K562 (cell line): Measurements from ENCODE around the gene PRTFDC1. TPM values are rescaled to one million over a fixed set of nuclear protein-coding genes. Genes with fewer than 3 reads are reported as not detected.

ENCODE experiments used
- ATAC-seq: fragments of 200-7000 bp; cut with Tn5 transposase; 3 replicates; pipeline ENCODE4 v1.9.1; 2020; ENCODE audit warnings: moderate library complexity
- BruUV-seq: library from RNA; stranded (reverse); fragments of 400-500 nt; replicated peaks from 2 replicates; lab custom pipeline; 2021; lab: Mats Ljungman, UMichigan
- CTCF ChIA-PET: fragments of 300-600 bp; formaldehyde crosslinking; extraction: SDS; loops from one replicate; lab custom pipeline; 2021; ENCODE audit warnings: low intra/inter-chr PET ratio; lab: Yijun Ruan, JAX
- POLR2A ChIA-PET: fragments of 300-600, 350-650 bp; sonication (Branson Sonifier 250); formaldehyde crosslinking; extraction: SDS; loops from one replicate; lab custom pipeline; 2021; ENCODE audit warnings: antibody characterized with exemption, inconsistent platforms; lab: Yijun Ruan, JAX
- DNase-seq, 4 experiments: peaks; one replicate each; pipeline versions ENCODE4 v3.0.0 to v3.0.0-alpha.2; 2011 to 2018; ENCODE audit warnings: low spot score in 3 of 4, mixed read lengths in 3 of 4; ENCODE audit errors: extremely low read depth in 1 of 4
- FAIRE-seq: peaks from 2 replicates; lab custom pipeline; 2011; peaks lifted over from hg19 to GRCh38; lab: Jason Lieb, UNC
- H2AFZ ChIP-seq: 2 replicates; pipeline ENCODE4 v1.6.0; 2011; ENCODE audit warnings: low read depth, low read length, control low read depth, inconsistent platforms
- H3K27ac ChIP-seq: fragments of 200-600 bp; 3 replicates; pipeline ENCODE4 v1.8.0; 2011; ENCODE audit warnings: low read depth, mild to moderate bottlenecking, control low read depth, inconsistent platforms, low read length, moderate library complexity, mixed read lengths; ENCODE audit errors: extremely low read depth
- H3K27me3 ChIP-seq, 2 experiments: fragments of 300-600 bp in 1 of 2; 2 replicates in 1 of 2; 3 replicates in 1 of 2; pipeline versions ENCODE4 v1.6.0 to v1.8.0; 2011; ENCODE audit warnings: inconsistent platforms in 2 of 2, low read length in 2 of 2, mild to moderate bottlenecking in 1 of 2, mixed read lengths in 1 of 2, moderate library complexity in 1 of 2; ENCODE audit not compliant: control insufficient read depth in 2 of 2, insufficient read depth in 2 of 2
- H3K36me3 ChIP-seq: fragments of 300-600 bp; 3 replicates; pipeline ENCODE4 v1.8.0; 2011; ENCODE audit warnings: mild to moderate bottlenecking, low read length, inconsistent platforms; ENCODE audit not compliant: control insufficient read depth, insufficient read depth
- H3K4me1 ChIP-seq, 2 experiments: fragments of 200-600 bp in 1 of 2; replicated peaks in 1 of 2; 2 replicates in 1 of 2; 3 replicates in 1 of 2; pipeline versions ENCODE4 v1.5.1 to v1.8.0; 2011; ENCODE audit warnings: inconsistent platforms in 2 of 2, low read length in 2 of 2, mild to moderate bottlenecking in 1 of 2, mixed read lengths in 1 of 2, moderate library complexity in 1 of 2; ENCODE audit not compliant: control insufficient read depth in 2 of 2, insufficient read depth in 2 of 2
- H3K4me2 ChIP-seq: 2 replicates; pipeline ENCODE4 v1.6.1; 2011; ENCODE audit warnings: low read length, control low read depth, inconsistent platforms, mixed read lengths; ENCODE audit not compliant: insufficient read depth
- H3K4me3 ChIP-seq: fragments of 200-600 bp; sonication (generic), shearing (Covaris generic); 2 replicates; pipeline ENCODE4 v1.5.1; 2016; ENCODE audit warnings: control low read depth, inconsistent platforms
- H3K79me2 ChIP-seq: fragments of 200-600 bp; 3 replicates; pipeline ENCODE4 v1.8.0; 2011; ENCODE audit warnings: low read length, inconsistent platforms; ENCODE audit not compliant: control insufficient read depth, insufficient read depth
- H3K9ac ChIP-seq, 2 experiments: 2 replicates each; pipeline versions ENCODE4 v1.6.0 to v1.6.1; 2011; ENCODE audit warnings: low read depth in 2 of 2, low read length in 2 of 2, control low read depth in 1 of 2, inconsistent platforms in 1 of 2, mild to moderate bottlenecking in 1 of 2, mixed read lengths in 1 of 2; ENCODE audit not compliant: insufficient read depth in 1 of 2
- H3K9me1 ChIP-seq: one replicate; pipeline ENCODE4 v1.6.0; 2011; ENCODE audit warnings: inconsistent platforms, mild to moderate bottlenecking, low read length, moderate library complexity; ENCODE audit not compliant: control insufficient read depth, insufficient read depth
- H3K9me3 ChIP-seq: replicated peaks from 2 replicates; pipeline ENCODE4 v1.5.1; 2011; ENCODE audit warnings: low read depth, low read length, inconsistent platforms; ENCODE audit not compliant: control insufficient read depth, insufficient read depth
- H4K20me1 ChIP-seq: replicated peaks from 2 replicates; pipeline ENCODE4 v1.6.1; 2011; ENCODE audit warnings: low read length, inconsistent platforms, mixed read lengths; ENCODE audit not compliant: control insufficient read depth, insufficient read depth
- ARID2 ChIP-seq: fragments of 450-650 bp; IDR thresholded peaks from 2 replicates; pipeline ENCODE4 v1.6.1; 2017; ENCODE audit warnings: antibody characterized with exemption, mild to moderate bottlenecking
- KDM2B ChIP-seq: fragments of 250-450 bp; sonication (Bioruptor Pico); IDR thresholded peaks from 2 replicates; pipeline ENCODE4 v1.8.0; 2021; ENCODE audit warnings: mild to moderate bottlenecking, moderate library complexity
- MAFF ChIP-seq: IDR thresholded peaks from 2 replicates; pipeline ENCODE4 v1.6.1; 2012; ENCODE audit warnings: low read length, improper control_type of control experiment
- NR2C2 ChIP-seq, 2 experiments: fragments of 200-800 bp in 1 of 2; sonication (Bioruptor generic) in 1 of 2; sonication (generic) in 1 of 2; formaldehyde crosslinking in 1 of 2; IDR thresholded peaks; 2 replicates each; pipeline versions ENCODE4 v1.6.1 to v1.8.0; 2016 to 2022; ENCODE audit warnings: mild to moderate bottlenecking in 1 of 2, missing compliant biosample characterization in 1 of 2, missing genetic modification characterization in 1 of 2, missing genetic modification reagents in 1 of 2
- RBM25 ChIP-seq: fragments of 200-400 bp; formaldehyde crosslinking; IDR thresholded peaks from 2 replicates; pipeline ENCODE4 v1.6.1; 2018; ENCODE audit warnings: low read length, low read depth, moderate library complexity; ENCODE audit not compliant: severe bottlenecking
- XRCC3 ChIP-seq: fragments of 450-650 bp; IDR thresholded peaks from 2 replicates; pipeline ENCODE4 v1.6.1; 2017; ENCODE audit warnings: mild to moderate bottlenecking, moderate library complexity
- YY1 ChIP-seq, 3 experiments: IDR thresholded peaks; 2 replicates each; pipeline ENCODE4 v1.6.1; 2011; ENCODE audit warnings: low read length in 2 of 3, mild to moderate bottlenecking in 2 of 3, moderate library complexity in 2 of 3, borderline replicate concordance in 1 of 3, control low read depth in 1 of 3, low read depth in 1 of 3; ENCODE audit not compliant: insufficient read depth in 3 of 3, insufficient replicate concordance in 2 of 3, control insufficient read depth in 1 of 3, insufficient read length in 1 of 3; ENCODE audit errors: extremely low read depth in 1 of 3
- ZNF274 ChIP-seq: IDR thresholded peaks from 2 replicates; pipeline ENCODE4 v1.6.1; 2011; ENCODE audit warnings: low read depth, mild to moderate bottlenecking, low read length, moderate library complexity, borderline replicate concordance
- ZNF444 ChIP-seq: fragments of 250-450 bp; sonication (Bioruptor Pico); IDR thresholded peaks from 2 replicates; pipeline ENCODE4 v1.4.0; 2020; ENCODE audit warnings: mild to moderate bottlenecking, moderate library complexity
- ZNF696 ChIP-seq: fragments of 250-450 bp; sonication (Bioruptor Pico); conservative IDR thresholded peaks from 2 replicates; pipeline ENCODE4 v1.4.0; 2020; ENCODE audit warnings: mild to moderate bottlenecking, moderate library complexity
- WGBS: fragments of 100-300 bp; shearing (Covaris generic); methylation state at CpG from one replicate; pipeline ENCODE4 v1.1.6; 2016; ENCODE audit warnings: low coverage, mixed read lengths; ENCODE audit not compliant: insufficient coverage; ENCODE audit errors: missing lambda C conversion rate; 5-methylcytosine and 5-hydroxymethylcytosine counted together
- in situ Hi-C: fragments of 300-500 bp; cut with MboI; formaldehyde crosslinking; loops from 4 replicates; pipeline ENCODE4 v1.15.0; 2018; ENCODE audit warnings: inconsistent platforms, mixed read lengths
- intact Hi-C: fragments of 100-400 bp; cut with micrococcal nuclease; formaldehyde crosslinking; loops from 2 replicates; pipeline ENCODE4 v1.14.2; 2022
- polyA plus RNA-seq, 8 experiments: library from polyadenylated mRNA; depleted of rRNA in 4 of 8; stranded (reverse) in 5 of 8; unstranded in 3 of 8; fragments of >200 nt; fragmentation: Nextera tagmentation in 2 of 8; fragmentation: Illumina TruSeq in 1 of 8; extraction: Ambion mirVana in 2 of 8; extraction: Trizol in 1 of 8; gene quantifications; 2 replicates each; pipeline versions ENCODE4 v1.2.1 to v1.2.3, GENCODE V29; 2011 to 2014; ENCODE audit warnings: inconsistent platforms in 1 of 8, missing spikeins in 1 of 8
- total RNA-seq, 7 experiments: library from RNA; depleted of rRNA in 6 of 7; stranded (reverse); fragments of >200 nt in 6 of 7; fragmentation: Illumina TruSeq in 2 of 7; extraction: Trizol in 2 of 7; gene quantifications; 2 replicates each; pipeline versions ENCODE4 v1.2.1 to v1.2.3, GENCODE V29; 2011 to 2021; ENCODE audit warnings: low replicate concordance in 1 of 7
- TF ChIP-seq, protein P1 (sequence below): conservative IDR thresholded peaks from 2 replicates; pipeline ENCODE4 v1.6.1; 2011; ENCODE audit warnings: low read depth, mild to moderate bottlenecking, low read length; ENCODE audit not compliant: control insufficient read depth
- TF ChIP-seq, protein P2 (sequence below): fragments of 450-650 bp; IDR thresholded peaks from 2 replicates; pipeline ENCODE4 v1.6.1; 2016
- TF ChIP-seq, protein P3 (sequence below): sonication (generic); formaldehyde crosslinking; IDR thresholded peaks from 2 replicates; pipeline ENCODE4 v1.8.1; 2022; ENCODE audit warnings: missing genetic modification reagents

Gene PRTFDC1
- total and polyA plus RNA-seq, 9 of the 15 experiments (the other 6 are each of a cell fraction or from before 2014, with no cell fraction given), result 7.0 to 27.6 (median 10.0) TPM

DNA sequence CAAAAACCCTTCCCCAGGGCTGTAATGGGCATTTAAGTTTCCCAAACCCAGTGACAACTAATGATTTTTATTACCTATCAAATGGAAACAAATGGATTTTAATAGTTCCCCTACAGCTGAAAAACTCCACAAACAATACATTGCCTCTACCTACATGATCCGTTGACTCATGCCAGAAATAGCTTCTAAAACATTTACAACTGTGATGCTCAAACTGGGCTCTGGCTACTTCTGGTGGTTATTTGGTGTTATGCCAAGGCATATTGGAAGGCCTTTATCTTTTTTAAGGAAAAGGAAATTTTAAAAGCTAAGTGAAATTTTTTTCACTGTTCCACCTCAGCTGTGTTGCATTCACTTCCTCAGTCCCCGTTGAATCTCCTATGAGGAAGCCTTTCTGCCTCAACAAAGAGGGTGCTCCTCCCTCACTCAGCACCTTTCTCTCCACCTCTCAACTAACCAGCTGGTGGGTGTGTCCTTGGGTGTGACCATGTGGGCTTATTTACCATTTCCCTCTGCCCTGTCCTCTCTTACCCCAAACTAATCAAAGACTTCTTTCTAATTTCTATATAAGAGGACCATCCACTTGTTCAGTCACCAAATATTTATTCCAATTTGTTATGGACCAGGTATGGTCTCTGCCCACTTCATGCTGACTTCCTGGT, 82.9 kb downstream of the PRTFDC1 start (continued):
- TF ChIP-seq ZNF274 (no peak), NR2C2 (CRISPR knock-in tag; IDR thresholded peaks at IDR 0.05) (no peak), NR2C2 (tag; IDR thresholded peaks at IDR 0.05) (no peak)

DNA sequence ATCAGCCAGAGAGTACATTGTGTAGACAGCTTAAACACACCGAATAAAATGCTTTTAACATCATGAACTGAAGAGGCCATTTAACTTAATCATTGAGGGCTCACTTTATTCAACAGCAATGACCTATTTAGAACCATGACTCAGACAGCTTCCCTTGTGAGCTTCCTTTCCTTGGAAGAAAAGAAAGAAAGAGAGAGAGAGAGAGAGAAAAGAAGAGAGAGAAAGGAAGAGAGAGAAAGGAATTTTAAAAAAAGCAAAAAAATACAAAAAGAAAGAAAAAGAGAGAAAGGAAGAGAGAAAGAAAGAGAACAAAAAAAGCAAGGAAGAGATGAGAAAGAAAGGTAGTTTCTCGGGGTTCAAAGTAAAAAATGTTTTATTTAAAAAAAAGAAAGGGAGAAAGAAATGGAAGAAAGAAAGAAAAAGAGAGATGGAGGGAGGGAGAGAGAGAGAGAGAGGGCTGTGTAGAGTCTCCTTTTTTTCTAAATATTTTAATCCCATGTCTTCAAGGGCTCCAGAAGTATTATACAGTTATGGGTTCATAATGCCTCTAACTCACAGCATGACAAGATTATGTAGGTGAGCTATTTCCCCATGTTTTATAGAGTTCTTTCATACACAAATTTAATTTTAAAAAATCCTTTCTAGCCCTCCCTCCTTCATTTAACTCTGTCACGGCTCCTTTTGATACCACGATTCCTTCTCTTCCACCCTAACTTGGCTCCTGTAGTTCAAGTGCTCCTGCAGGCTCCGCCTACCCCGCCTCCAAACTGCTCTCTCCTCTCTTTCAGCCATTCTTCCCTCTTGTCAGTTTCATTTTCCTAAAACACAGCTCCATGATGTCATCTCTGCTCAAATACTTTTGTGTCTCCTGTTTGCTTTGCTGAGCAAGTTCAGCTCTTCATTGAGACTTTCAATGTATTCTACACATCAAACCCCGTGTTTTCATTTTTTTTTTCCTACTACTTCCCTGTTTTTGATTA, 85.5 kb downstream of the PRTFDC1 start:
- intact Hi-C loops, result no loop called here
- H3K9me3 ChIP-seq, result no peaks in the 10 kb centered on the region
- TF ChIP-seq, protein P1, sequence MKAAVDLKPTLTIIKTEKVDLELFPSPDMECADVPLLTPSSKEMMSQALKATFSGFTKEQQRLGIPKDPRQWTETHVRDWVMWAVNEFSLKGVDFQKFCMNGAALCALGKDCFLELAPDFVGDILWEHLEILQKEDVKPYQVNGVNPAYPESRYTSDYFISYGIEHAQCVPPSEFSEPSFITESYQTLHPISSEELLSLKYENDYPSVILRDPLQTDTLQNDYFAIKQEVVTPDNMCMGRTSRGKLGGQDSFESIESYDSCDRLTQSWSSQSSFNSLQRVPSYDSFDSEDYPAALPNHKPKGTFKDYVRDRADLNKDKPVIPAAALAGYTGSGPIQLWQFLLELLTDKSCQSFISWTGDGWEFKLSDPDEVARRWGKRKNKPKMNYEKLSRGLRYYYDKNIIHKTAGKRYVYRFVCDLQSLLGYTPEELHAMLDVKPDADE, result no peak
- TF ChIP-seq, protein P2, sequence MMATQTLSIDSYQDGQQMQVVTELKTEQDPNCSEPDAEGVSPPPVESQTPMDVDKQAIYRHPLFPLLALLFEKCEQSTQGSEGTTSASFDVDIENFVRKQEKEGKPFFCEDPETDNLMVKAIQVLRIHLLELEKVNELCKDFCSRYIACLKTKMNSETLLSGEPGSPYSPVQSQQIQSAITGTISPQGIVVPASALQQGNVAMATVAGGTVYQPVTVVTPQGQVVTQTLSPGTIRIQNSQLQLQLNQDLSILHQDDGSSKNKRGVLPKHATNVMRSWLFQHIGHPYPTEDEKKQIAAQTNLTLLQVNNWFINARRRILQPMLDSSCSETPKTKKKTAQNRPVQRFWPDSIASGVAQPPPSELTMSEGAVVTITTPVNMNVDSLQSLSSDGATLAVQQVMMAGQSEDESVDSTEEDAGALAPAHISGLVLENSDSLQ, result peak; percentile 57; the same call in 1 of the 2 replicates
- TF ChIP-seq RBM25, result no peak
- TF ChIP-seq XRCC3, result no peak
- TF ChIP-seq, protein P3, sequence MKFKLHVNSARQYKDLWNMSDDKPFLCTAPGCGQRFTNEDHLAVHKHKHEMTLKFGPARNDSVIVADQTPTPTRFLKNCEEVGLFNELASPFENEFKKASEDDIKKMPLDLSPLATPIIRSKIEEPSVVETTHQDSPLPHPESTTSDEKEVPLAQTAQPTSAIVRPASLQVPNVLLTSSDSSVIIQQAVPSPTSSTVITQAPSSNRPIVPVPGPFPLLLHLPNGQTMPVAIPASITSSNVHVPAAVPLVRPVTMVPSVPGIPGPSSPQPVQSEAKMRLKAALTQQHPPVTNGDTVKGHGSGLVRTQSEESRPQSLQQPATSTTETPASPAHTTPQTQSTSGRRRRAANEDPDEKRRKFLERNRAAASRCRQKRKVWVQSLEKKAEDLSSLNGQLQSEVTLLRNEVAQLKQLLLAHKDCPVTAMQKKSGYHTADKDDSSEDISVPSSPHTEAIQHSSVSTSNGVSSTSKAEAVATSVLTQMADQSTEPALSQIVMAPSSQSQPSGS (CRISPR knock-in tag), result no peak
- TF ChIP-seq YY1 (IDR thresholded peaks at IDR 0.05; ENCODE audit: borderline replicate concordance in 1 of 3, control insufficient read depth in 1 of 3, extremely low read depth in 1 of 3, insufficient read depth in 3 of 3, insufficient read length in 1 of 3, insufficient replicate concordance in 2 of 3, low read depth in 1 of 3, low read length in 2 of 3), result peak in 1 of 3 experiments; percentile 81
- TF ChIP-seq MAFF, result no peak
- no peak for TF ChIP-seq ZNF696 (CRISPR knock-in tag)
- no peak for TF ChIP-seq ZNF444
- TF ChIP-seq KDM2B (CRISPR knock-in tag), result no peak
- peak; percentile 55; the same call in 1 of the 2 replicates for TF ChIP-seq ARID2

More for the DNA sequence above, 85.5 kb downstream of the PRTFDC1 start:
- H3K9ac ChIP-seq, result peak overlapping the region; percentile 11 to 43; a peak in 3 of 4 replicates
- H3K4me3 ChIP-seq, result no peak overlapping the region
- in situ Hi-C loops, result no loop called here
- no peaks in the 10 kb centered on the region for H3K9me1 ChIP-seq
- H3K36me3 ChIP-seq, result no peaks in the 10 kb centered on the region
- no peaks in the 10 kb centered on the region for H4K20me1 ChIP-seq
- no TSS peak for BruUV-seq
- WGBS, result 13% methylated on average over 7 of the region's 7 CpGs
- H3K27me3 ChIP-seq, result no peaks in the 10 kb centered on the region
- ATAC-seq, result peak; percentile 94
- H3K79me2 ChIP-seq, result no peaks in the 10 kb centered on the region
- POLR2A ChIA-PET, result interaction anchor here (0.6 to 1.3 kb wide), 5 partner anchors 9 to 236 kb away, joined by 3 read pairs; no protein-coding TSS in a partner anchor
- peak; percentile 88 for FAIRE-seq
- peak overlapping the region; percentile 62; the same call in 2 of the 3 replicates for H3K27ac ChIP-seq
- H3K4me2 ChIP-seq, result peak overlapping the region; percentile 62
- CTCF ChIA-PET, result no interaction called here
- peaks cover 2 to 21% of the 10 kb centered on the region in 2 experiments; a peak in 4 of 5 replicates for H3K4me1 ChIP-seq
- peak overlapping the region; percentile 85 for H2AFZ ChIP-seq
- peak; percentile 36 to 77 (median 50) for DNase-seq
